Naive thymus-derived CD4-positive, alpha-beta T cell (primary cell): ENCODE results near the gene AZIN2. TPM values are rescaled to one million over a fixed set of nuclear protein-coding genes. Genes with fewer than 3 reads are reported as not detected.
A peak's percentile ranks its signal among the peaks of the same experiment; 100 is the strongest.

Source experiments
- ATAC-seq: fragments of 150-1000 bp; cut with Tn5 transposase; 2 replicates; pipeline ENCODE4 v1.10.0; 2021; ENCODE audit warnings: mild to moderate bottlenecking, moderate library complexity
- CTCF ChIA-PET: fragments of 350-600 bp; sonication (Branson Sonifier 250); formaldehyde crosslinking; loops from one replicate; lab custom pipeline; 2021; ENCODE audit warnings: antibody characterized with exemption; lab: Charles Lee
- POLR2A ChIA-PET: fragments of 350-600 bp; sonication (Branson Sonifier 250); formaldehyde crosslinking; loops from one replicate; lab custom pipeline; 2021; ENCODE audit warnings: antibody characterized with exemption, inconsistent platforms; lab: Charles Lee
- DNase-seq, 9 donors: peaks; one replicate each; pipeline versions ENCODE4 v3.0.0 to v3.0.0-alpha.2; 2020 to 2022; ENCODE audit warnings: mixed read lengths in 1 of 9
- H3K27ac ChIP-seq: one replicate; pipeline ENCODE4 v1.7.0; 2013; ENCODE audit warnings: mild to moderate bottlenecking, low read depth, low read length, moderate library complexity
- H3K27me3 ChIP-seq, 2 donors: one replicate each; pipeline ENCODE4 v1.7.0; 2013; ENCODE audit warnings: low read length in 2 of 2, mild to moderate bottlenecking in 2 of 2, moderate library complexity in 2 of 2; ENCODE audit not compliant: control insufficient read depth in 2 of 2, insufficient read depth in 2 of 2
- H3K36me3 ChIP-seq, 3 experiments: 1 replicate in 2 of 3; 2 replicates in 1 of 3; pipeline ENCODE4 v1.7.0; 2013; ENCODE audit warnings: low read length in 3 of 3, mild to moderate bottlenecking in 3 of 3, moderate library complexity in 1 of 3; ENCODE audit not compliant: insufficient read depth in 3 of 3, control insufficient read depth in 2 of 3
- H3K4me1 ChIP-seq, 2 donors: one replicate each; pipeline ENCODE4 v1.7.0; 2013; ENCODE audit warnings: low read length in 2 of 2, mild to moderate bottlenecking in 2 of 2, moderate library complexity in 1 of 2; ENCODE audit not compliant: control insufficient read depth in 2 of 2, insufficient read depth in 2 of 2
- H3K4me3 ChIP-seq: 2 replicates; pipeline ENCODE4 v1.7.0; 2013; ENCODE audit warnings: mild to moderate bottlenecking, low read length
- H3K9me3 ChIP-seq, 3 experiments: 1 replicate in 2 of 3; 2 replicates in 1 of 3; pipeline ENCODE4 v1.7.0; 2013; ENCODE audit warnings: low read length in 3 of 3; ENCODE audit not compliant: control insufficient read depth in 2 of 3
- H3K27ac Mint-ChIP-seq, 9 donors: one replicate each; pipeline ENCODE4 v1.8.0; 2020 to 2022; ENCODE audit warnings: mixed read lengths in 9 of 9, mild to moderate bottlenecking in 8 of 9, moderate library complexity in 5 of 9, inconsistent platforms in 2 of 9
- H3K27me3 Mint-ChIP-seq, 5 donors: one replicate each; pipeline ENCODE4 v1.8.0; 2021 to 2022; ENCODE audit warnings: mixed read lengths in 5 of 5, mild to moderate bottlenecking in 1 of 5
- H3K36me3 Mint-ChIP-seq, 5 donors: one replicate each; pipeline ENCODE4 v1.8.0; 2020 to 2022; ENCODE audit warnings: mixed read lengths in 5 of 5, mild to moderate bottlenecking in 3 of 5, inconsistent platforms in 1 of 5
- H3K4me1 Mint-ChIP-seq, 7 donors: one replicate each; pipeline ENCODE4 v1.8.0; 2020 to 2022; ENCODE audit warnings: mixed read lengths in 7 of 7, mild to moderate bottlenecking in 3 of 7, inconsistent platforms in 1 of 7
- H3K4me3 Mint-ChIP-seq, 10 donors: one replicate each; pipeline ENCODE4 v1.8.0; 2020 to 2022; ENCODE audit warnings: mild to moderate bottlenecking in 10 of 10, mixed read lengths in 10 of 10, moderate library complexity in 6 of 10, inconsistent platforms in 2 of 10
- H3K9me3 Mint-ChIP-seq, 11 donors: one replicate each; pipeline ENCODE4 v1.8.0; 2020 to 2022; ENCODE audit warnings: mixed read lengths in 11 of 11, mild to moderate bottlenecking in 4 of 11, inconsistent platforms in 1 of 11, moderate library complexity in 1 of 11
- intact Hi-C, 2 donors: fragments of 100-400 bp; cut with micrococcal nuclease; formaldehyde crosslinking; loops; one replicate each; pipeline ENCODE4 v1.15.1; 2023
- polyA plus RNA-seq, 2 donors: library from polyadenylated mRNA; unstranded; fragments of 300-500 nt; fragmentation: Illumina TruSeq; gene quantifications; one replicate each; pipeline ENCODE4 v1.2.3, GENCODE V29; 2021
- total RNA-seq, 6 experiments: library from RNA in 5 of 6; stranded (reverse) in 5 of 6; gene quantifications; 1 replicate in 5 of 6; 2 replicates in 1 of 6; pipeline ENCODE4 v1.2.3 and lab custom pipeline; 2021 to 2026

The AZIN2 gene
- total and polyA plus RNA-seq, 7 experiments from 2014 or later, result 4.3 to 9.6 (median 6.0) TPM

- intact Hi-C loops, result no loop called here
- Histone ChIP-seq H3K27ac (no peak overlapping the region), H3K36me3 (peaks cover 0 to 43% (median 0%) of the 10 kb centered on the region in 3 experiments), H3K9me3 (no peaks in the 10 kb centered on the region), H3K4me1 (no peaks in the 10 kb centered on the region), H3K27me3 (no peaks in the 10 kb centered on the region), H3K4me3 (no peak overlapping the region)
- Mint-ChIP-seq H3K4me3 (no peak overlapping the region), H3K27me3 (no peaks in the 10 kb centered on the region), H3K36me3 (peaks cover 0 to 14% (median 6%) of the 10 kb centered on the region in 5 donors), H3K9me3 (no peaks in the 10 kb centered on the region), H3K4me1 (peaks cover 4 to 11% (median 5%) of the 10 kb centered on the region in 7 donors), H3K27ac (no peak overlapping the region)
- DNase-seq, result no peak
- no peak for ATAC-seq
- ChIA-PET POLR2A (no interaction called here), CTCF (interaction anchor here (1.3 kb wide), 1 partner anchor 19 kb away, joined by 3 read pairs; no protein-coding TSS in a partner anchor)
These were observed 65.0 kb downstream of the AZIN2 start for GRCh38 chr1:33146003-33146402.

- Histone ChIP-seq H3K27ac (no peak overlapping the region), H3K4me3 (no peak overlapping the region), H3K9me3 (no peaks in the 10 kb centered on the region), H3K4me1 (no peaks in the 10 kb centered on the region), H3K36me3 (peaks cover 0 to 43% (median 0%) of the 10 kb centered on the region in 3 experiments), H3K27me3 (no peaks in the 10 kb centered on the region)
- ChIA-PET CTCF (interaction anchor here (0.6 kb wide), 1 partner anchor 214 kb away, joined by 3 read pairs; no protein-coding TSS in a partner anchor), POLR2A (no interaction called here)
- H3K27ac Mint-ChIP-seq, result peak overlapping the region in 2 of 9 donors; percentile 30 to 76
- DNase-seq (no peak), ATAC-seq (no peak)
- H3K9me3 Mint-ChIP-seq, result no peaks in the 10 kb centered on the region
- no peak overlapping the region for H3K4me3 Mint-ChIP-seq
- H3K27me3 Mint-ChIP-seq, result no peaks in the 10 kb centered on the region
- intact Hi-C loops, result no loop called here
- H3K36me3 Mint-ChIP-seq, result peaks cover 0 to 14% (median 6%) of the 10 kb centered on the region in 5 donors
- H3K4me1 Mint-ChIP-seq, result peaks cover 0 to 9% (median 4%) of the 10 kb centered on the region in 7 donors
These were observed 66.5 kb downstream of the AZIN2 start for GRCh38 chr1:33147275-33147996.

- ChIA-PET POLR2A (no interaction called here), CTCF (interaction anchor here (0.6 kb wide), 1 partner anchor 214 kb away, joined by 3 read pairs; no protein-coding TSS in a partner anchor)
- no peaks in the 10 kb centered on the region for H3K27me3 Mint-ChIP-seq
- no peak overlapping the region for H3K4me3 Mint-ChIP-seq
- peak in 2 of 9 donors; percentile 12 to 14 for DNase-seq
- peaks cover 0 to 10% (median 4%) of the 10 kb centered on the region in 7 donors for H3K4me1 Mint-ChIP-seq
- Histone ChIP-seq H3K36me3 (peaks cover 0 to 48% (median 0%) of the 10 kb centered on the region in 3 experiments), H3K27me3 (no peaks in the 10 kb centered on the region), H3K4me3 (no peak overlapping the region), H3K27ac (no peak overlapping the region), H3K4me1 (no peaks in the 10 kb centered on the region), H3K9me3 (no peaks in the 10 kb centered on the region)
- intact Hi-C loops, result loop anchor here in 1 of 2 donors (1.0 kb wide), 1 partner anchor 215 kb away; no protein-coding TSS in a partner anchor
- peak overlapping the region in 2 of 9 donors; percentile 30 to 76 for H3K27ac Mint-ChIP-seq
- ATAC-seq, result no peak
- H3K9me3 Mint-ChIP-seq, result no peaks in the 10 kb centered on the region
- H3K36me3 Mint-ChIP-seq, result peaks cover 0 to 17% (median 6%) of the 10 kb centered on the region in 5 donors
These were observed 67.0 kb downstream of the AZIN2 start for GRCh38 chr1:33147997-33148314.

GRCh38 chr1:33148615-33149014, 67.7 kb downstream of the AZIN2 start:
- Histone ChIP-seq H3K27me3 (no peaks in the 10 kb centered on the region), H3K27ac (no peak overlapping the region), H3K36me3 (peaks cover 0 to 51% (median 0%) of the 10 kb centered on the region in 3 experiments), H3K4me3 (no peak overlapping the region), H3K9me3 (no peaks in the 10 kb centered on the region), H3K4me1 (peaks cover 0 to 3% of the 10 kb centered on the region in 2 donors)
- Mint-ChIP-seq H3K36me3 (peaks cover 0 to 17% (median 6%) of the 10 kb centered on the region in 5 donors), H3K4me3 (no peak overlapping the region), H3K27me3 (no peaks in the 10 kb centered on the region), H3K4me1 (peaks cover 0 to 11% (median 4%) of the 10 kb centered on the region in 7 donors), H3K9me3 (no peaks in the 10 kb centered on the region), H3K27ac (peak overlapping the region in 1 of 9 donors; percentile 88)
- intact Hi-C loops, result loop anchor here in 1 of 2 donors (1.0 kb wide), 1 partner anchor 215 kb away; no protein-coding TSS in a partner anchor
- ChIA-PET CTCF (no interaction called here), POLR2A (no interaction called here)
- DNase-seq (no peak), ATAC-seq (no peak)

GRCh38 chr1:33149453-33150190, 68.7 kb downstream of the AZIN2 start:
- ChIA-PET POLR2A (interaction anchor here (0.7 kb wide), 1 partner anchor 187 kb away, joined by 4 read pairs; no protein-coding TSS in a partner anchor), CTCF (interaction anchor here (0.6 kb wide), 1 partner anchor 21 kb away, joined by 6 read pairs; no protein-coding TSS in a partner anchor)
- Histone ChIP-seq H3K9me3 (no peaks in the 10 kb centered on the region), H3K4me3 (no peak overlapping the region), H3K27ac (no peak overlapping the region), H3K36me3 (peaks cover 0 to 47% (median 0%) of the 10 kb centered on the region in 3 experiments), H3K27me3 (no peaks in the 10 kb centered on the region), H3K4me1 (peaks cover 0 to 5% of the 10 kb centered on the region in 2 donors)
- ATAC-seq (no peak), DNase-seq (no peak)
- peaks cover 0 to 11% (median 5%) of the 10 kb centered on the region in 7 donors for H3K4me1 Mint-ChIP-seq
- peaks cover 0 to 21% (median 6%) of the 10 kb centered on the region in 5 donors for H3K36me3 Mint-ChIP-seq
- no peaks in the 10 kb centered on the region for H3K27me3 Mint-ChIP-seq
- H3K27ac Mint-ChIP-seq, result peak overlapping the region in 2 of 9 donors; percentile 7 to 51
- intact Hi-C loops, result no loop called here
- H3K9me3 Mint-ChIP-seq, result no peaks in the 10 kb centered on the region
- no peak overlapping the region for H3K4me3 Mint-ChIP-seq

- H3K36me3 ChIP-seq, result peaks cover 0 to 41% (median 0%) of the 10 kb centered on the region in 3 experiments
- no peak for ATAC-seq
- no peaks in the 10 kb centered on the region for H3K9me3 ChIP-seq
- POLR2A ChIA-PET, result no interaction called here
- H3K27ac ChIP-seq, result no peak overlapping the region
- H3K4me3 ChIP-seq, result no peak overlapping the region
- intact Hi-C loops, result no loop called here
- no peaks in the 10 kb centered on the region for H3K27me3 ChIP-seq
- Mint-ChIP-seq H3K4me1 (peaks cover 0 to 11% (median 5%) of the 10 kb centered on the region in 7 donors), H3K9me3 (no peaks in the 10 kb centered on the region), H3K36me3 (peaks cover 0 to 22% (median 6%) of the 10 kb centered on the region in 5 donors), H3K27ac (peak overlapping the region in 7 of 9 donors; percentile 3 to 76 (median 25)), H3K27me3 (no peaks in the 10 kb centered on the region), H3K4me3 (no peak overlapping the region)
- DNase-seq, result no peak
- peaks cover 0 to 5% of the 10 kb centered on the region in 2 donors for H3K4me1 ChIP-seq
- CTCF ChIA-PET, result no interaction called here
These were observed 69.6 kb downstream of the AZIN2 start for GRCh38 chr1:33150522-33150921.
